ENCODE results near the gene CNKSR1. TPM values are rescaled to one million over a fixed set of nuclear protein-coding genes. Genes with fewer than 3 reads are reported as not detected.

Gene CNKSR1
- total and polyA plus RNA-seq, 2 of the 13 experiments (the other 11 are each of a cell fraction or from before 2014, with no cell fraction given), result 3.4 to 8.9 TPM

- TF ChIP-seq ZNF616 (CRISPR knock-in tag; IDR thresholded peaks at IDR 0.05; ENCODE audit: low read depth) (peak; percentile 62; the same call in 1 of the 2 replicates), GABPB1 (CRISPR knock-in tag; IDR thresholded peaks at IDR 0.05) (peak; percentile 81), ZNF776 (CRISPR knock-in tag; IDR thresholded peaks at IDR 0.05) (peak; percentile 68; the same call in 1 of the 2 replicates), ZIK1 (CRISPR knock-in tag; IDR thresholded peaks at IDR 0.05; ENCODE audit: borderline replicate concordance, low read depth) (peak; percentile 23; the same call in 1 of the 2 replicates), ATF7-NPFF (CRISPR knock-in tag; IDR thresholded peaks at IDR 0.05; ENCODE audit: low read depth) (peak; percentile 62; the same call in 1 of the 2 replicates), ETS1 (CRISPR knock-in tag; IDR thresholded peaks at IDR 0.05) (no peak), ZNF430 (CRISPR knock-in tag; IDR thresholded peaks at IDR 0.05) (0 out of 2 replicates have a peak, but pooled peaks have one; percentile 48), ZSCAN25 (CRISPR knock-in tag; IDR thresholded peaks at IDR 0.05) (peak; percentile 64; the same call in 1 of the 2 replicates), HIC2 (CRISPR knock-in tag; IDR thresholded peaks at IDR 0.05; ENCODE audit: low read depth) (peak; percentile 22; the same call in 1 of the 2 replicates), ZNF777 (CRISPR knock-in tag; IDR thresholded peaks at IDR 0.05) (peak; percentile 52; the same call in 1 of the 2 replicates), NFKB2 (CRISPR knock-in tag; IDR thresholded peaks at IDR 0.05; ENCODE audit: borderline replicate concordance) (peak; percentile 39; the same call in 1 of the 2 replicates), ZNF883 (CRISPR knock-in tag; IDR thresholded peaks at IDR 0.05; ENCODE audit: not compliant biosample characterization) (no peak), ZNF747 (CRISPR knock-in tag; IDR thresholded peaks at IDR 0.05; ENCODE audit: borderline replicate concordance) (no peak), EHMT2 (IDR thresholded peaks at IDR 0.05; ENCODE audit: borderline replicate concordance, low read depth, low read length) (no peak), ZNF800 (CRISPR knock-in tag; IDR thresholded peaks at IDR 0.05) (peak; percentile 88), NRL (CRISPR knock-in tag; IDR thresholded peaks at IDR 0.05; ENCODE audit: borderline replicate concordance) (0 out of 2 replicates have a peak, but pooled peaks have one; percentile 54), ZNF296 (CRISPR knock-in tag; conservative IDR thresholded peaks at IDR 0.05) (no peak), ZBTB33 (CRISPR knock-in tag; IDR thresholded peaks at IDR 0.05) (peak; percentile 71), ZBTB38 (CRISPR knock-in tag; IDR thresholded peaks at IDR 0.05) (peak; percentile 59; the same call in 1 of the 2 replicates)
Measured at GRCh38 chr1:26161415-26162219, 15.7 kb upstream of the CNKSR1 start (continued).

All from HepG2 (cell line).